Loucy (cell line): ENCODE results near the gene ITGA8.
"Not testable (repeated sequence)": the region's sequence is repeated elsewhere in the genome, so short reads cannot be mapped to it uniquely, and the experiment has no call there.

Source experiments
- H2AFZ ChIP-seq: fragments of 200-600 bp; sonication (generic); 2 replicates; pipeline ENCODE4 v1.6.0; 2016; ENCODE audit warnings: antibody characterized with exemption, mild to moderate bottlenecking, low read length, moderate library complexity
- H3F3A ChIP-seq: fragments of 200-600 bp; 2 replicates; pipeline ENCODE4 v1.6.0; 2016; ENCODE audit warnings: antibody characterized with exemption, low read depth, mild to moderate bottlenecking
- H3K27me3 ChIP-seq: fragments of 200-600 bp; sonication (generic); 2 replicates; pipeline ENCODE4 v1.6.1; 2014; ENCODE audit warnings: low read length, mild to moderate bottlenecking; ENCODE audit not compliant: insufficient read depth, poor library complexity, severe bottlenecking
- H3K36me3 ChIP-seq: fragments of 200-600 bp; sonication (generic); 2 replicates; pipeline ENCODE4 v1.6.1; 2016; ENCODE audit warnings: low read length; ENCODE audit not compliant: insufficient read depth
- H3K4me1 ChIP-seq: fragments of 200-600 bp; sonication (generic); 2 replicates; pipeline ENCODE4 v1.5.1; 2014; ENCODE audit warnings: low read length, mild to moderate bottlenecking; ENCODE audit not compliant: insufficient read depth, poor library complexity, severe bottlenecking
- H3K4me2 ChIP-seq: fragments of 200-600 bp; sonication (generic); 2 replicates; pipeline ENCODE4 v1.6.0; 2014; ENCODE audit warnings: antibody characterized with exemption, low read length, low read depth, mild to moderate bottlenecking; ENCODE audit not compliant: poor library complexity, severe bottlenecking
- H3K4me3 ChIP-seq: fragments of 200-600 bp; sonication (generic); 2 replicates; pipeline ENCODE4 v1.5.1; 2014; ENCODE audit warnings: low read length, mild to moderate bottlenecking, mixed read lengths; ENCODE audit not compliant: poor library complexity, severe bottlenecking
- H3K79me2 ChIP-seq: fragments of 200-600 bp; sonication (generic); 2 replicates; pipeline ENCODE4 v1.6.1; 2014; ENCODE audit warnings: low read length; ENCODE audit not compliant: insufficient read depth
- H3K9ac ChIP-seq: fragments of 200-600 bp; sonication (generic); 2 replicates; pipeline ENCODE4 v1.6.0; 2014; ENCODE audit warnings: mild to moderate bottlenecking, low read depth, low read length, moderate library complexity; ENCODE audit not compliant: poor library complexity, severe bottlenecking
- H3K9me2 ChIP-seq: fragments of 200-600 bp; sonication (generic); replicated peaks from 2 replicates; pipeline ENCODE4 v1.6.1; 2016; ENCODE audit warnings: low read depth, low read length, mixed read lengths
- H3K9me3 ChIP-seq: fragments of 200-600 bp; sonication (generic); 2 replicates; pipeline ENCODE4 v1.6.1; 2014; ENCODE audit warnings: mild to moderate bottlenecking, antibody characterized with exemption, low read length, low read depth; ENCODE audit not compliant: insufficient read depth
- H4K20me1 ChIP-seq: fragments of 200-600 bp; sonication (generic); 2 replicates; pipeline ENCODE4 v1.6.0; 2014; ENCODE audit warnings: antibody characterized with exemption, low read length, mild to moderate bottlenecking; ENCODE audit not compliant: insufficient read depth, poor library complexity, severe bottlenecking
- CTCF ChIP-seq: fragments of 200-600 bp; sonication (generic); conservative IDR thresholded peaks from 2 replicates; pipeline ENCODE4 v1.5.1; 2014; ENCODE audit warnings: mild to moderate bottlenecking, antibody characterized with exemption, low read length
- EZH2phosphoT487 ChIP-seq: fragments of 200-600 bp; IDR thresholded peaks from 2 replicates; pipeline ENCODE4 v1.6.1; 2018; ENCODE audit warnings: antibody characterized with exemption, mild to moderate bottlenecking, moderate library complexity, borderline replicate concordance

Gene ITGA8

GRCh38 chr10:15540727-15541126 lies 179.0 kb downstream of the ITGA8 start:
- TF ChIP-seq CTCF (no peak), EZH2phosphoT487 (no peak)
- Histone ChIP-seq H3K9me2 (no peaks in the 10 kb centered on the region), H3K4me3 (no peak overlapping the region), H3F3A (no peaks in the 10 kb centered on the region), H3K9me3 (no peaks in the 10 kb centered on the region), H3K36me3 (no peaks in the 10 kb centered on the region), H2AFZ (no peak overlapping the region), H3K4me1 (no peaks in the 10 kb centered on the region), H3K79me2 (no peaks in the 10 kb centered on the region), H3K27me3 (no peaks in the 10 kb centered on the region), H4K20me1 (no peaks in the 10 kb centered on the region), H3K9ac (no peak overlapping the region), H3K4me2 (no peak overlapping the region)

GRCh38 chr10:15539262-15539661 lies 180.5 kb downstream of the ITGA8 start:
- Histone ChIP-seq H3K4me2 (no peak overlapping the region), H3K27me3 (no peaks in the 10 kb centered on the region), H3K4me3 (no peak overlapping the region), H4K20me1 (no peaks in the 10 kb centered on the region), H3K9me3 (no peaks in the 10 kb centered on the region), H3K36me3 (no peaks in the 10 kb centered on the region), H3F3A (no peaks in the 10 kb centered on the region), H3K9me2 (no peaks in the 10 kb centered on the region), H3K79me2 (no peaks in the 10 kb centered on the region), H2AFZ (no peak overlapping the region), H3K9ac (no peak overlapping the region), H3K4me1 (no peaks in the 10 kb centered on the region)
- TF ChIP-seq EZH2phosphoT487 (no peak), CTCF (no peak)

GRCh38 chr10:15534928-15535538 lies 184.7 kb downstream of the ITGA8 start:
- H3K9ac ChIP-seq, H4K20me1 ChIP-seq, H3K4me1 ChIP-seq, H3K9me3 ChIP-seq, H3K79me2 ChIP-seq, H2AFZ ChIP-seq, H3K36me3 ChIP-seq, H3F3A ChIP-seq, H3K4me2 ChIP-seq, H3K4me3 ChIP-seq, H3K27me3 ChIP-seq, H3K9me2 ChIP-seq: not testable (repeated sequence)

GRCh38 chr10:15531927-15532722 lies 187.6 kb downstream of the ITGA8 start:
- H3K4me1 ChIP-seq = no peaks in the 10 kb centered on the region
- no peaks in the 10 kb centered on the region for H3K36me3 ChIP-seq
- H3K4me3 ChIP-seq = no peak overlapping the region
- H3K9me2 ChIP-seq = no peaks in the 10 kb centered on the region
- no peak overlapping the region for H2AFZ ChIP-seq
- no peak overlapping the region for H3K4me2 ChIP-seq
- no peaks in the 10 kb centered on the region for H3K79me2 ChIP-seq
- H4K20me1 ChIP-seq = no peaks in the 10 kb centered on the region
- H3K9me3 ChIP-seq = no peaks in the 10 kb centered on the region
- TF ChIP-seq CTCF (no peak), EZH2phosphoT487 (no peak)
- no peaks in the 10 kb centered on the region for H3F3A ChIP-seq
- H3K9ac ChIP-seq = no peak overlapping the region
- H3K27me3 ChIP-seq = no peaks in the 10 kb centered on the region
